ENCODE measurements around the gene ASB7.

The ASB7 gene

DNA sequence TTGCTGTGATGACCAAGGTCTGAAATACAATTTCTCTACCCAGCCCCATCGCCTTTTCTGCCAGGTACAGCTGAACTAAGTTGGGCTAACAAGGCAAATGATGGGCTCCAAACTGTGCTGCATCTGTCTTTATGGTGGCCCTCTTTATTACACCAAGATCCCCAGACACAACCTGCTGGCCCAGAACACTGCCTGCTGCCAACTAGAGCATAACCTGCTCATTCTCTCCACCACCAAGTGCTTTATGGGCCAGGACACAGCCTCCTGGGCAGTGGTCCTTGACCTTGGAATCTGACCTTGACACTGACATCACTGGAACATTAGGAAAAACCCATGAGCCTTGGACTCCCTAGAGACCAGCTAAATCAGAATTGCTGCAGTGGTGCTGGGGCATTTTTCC lies 3.7 kb upstream of the ASB7 start:
- DNase-seq = no peak

DNA sequence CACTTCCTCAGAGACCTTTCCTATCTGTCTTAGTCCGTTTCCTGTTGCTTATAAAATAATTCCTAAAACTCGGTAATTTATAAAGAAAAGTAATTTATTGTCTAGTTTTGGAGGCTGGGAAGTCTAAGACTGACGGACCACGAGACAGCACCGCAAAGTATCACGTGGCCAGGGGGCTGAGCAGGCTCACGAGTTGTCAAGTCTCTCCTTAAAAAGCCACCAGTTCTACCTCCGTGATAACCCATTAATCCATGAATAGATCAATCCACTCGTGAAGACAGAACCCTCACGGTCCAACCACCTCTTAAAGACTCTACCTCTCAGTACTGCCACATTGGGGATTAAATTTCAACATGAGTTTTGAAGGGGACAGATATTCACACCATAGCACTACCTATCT lies 1.2 kb upstream of the ASB7 start:
- DNase-seq = peak in 4 of 5 experiments; percentile 17 to 61 (median 37)

DNA sequence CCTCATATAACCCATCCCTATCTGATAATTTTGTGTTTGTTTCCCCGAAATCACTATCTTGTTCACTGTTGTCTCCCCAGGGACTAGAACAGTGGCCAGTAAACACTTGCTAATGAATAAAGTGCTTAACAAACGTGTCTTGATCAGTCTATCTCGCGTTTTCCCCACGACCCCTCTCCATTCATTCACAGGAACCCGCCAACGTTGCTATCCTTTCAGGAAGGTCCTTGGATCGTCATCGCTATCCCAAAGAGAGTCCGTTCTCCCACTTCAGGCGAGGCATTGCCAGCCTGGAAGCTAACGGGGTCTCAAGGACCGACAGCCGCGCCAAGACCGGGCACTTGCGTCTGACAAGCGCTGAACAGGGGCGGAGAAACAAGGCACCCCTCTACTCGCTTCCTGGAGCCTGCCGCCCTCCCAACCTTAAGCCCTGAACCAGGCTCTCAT lies 749 bp upstream of the ASB7 start:
- no peak for DNase-seq

DNA sequence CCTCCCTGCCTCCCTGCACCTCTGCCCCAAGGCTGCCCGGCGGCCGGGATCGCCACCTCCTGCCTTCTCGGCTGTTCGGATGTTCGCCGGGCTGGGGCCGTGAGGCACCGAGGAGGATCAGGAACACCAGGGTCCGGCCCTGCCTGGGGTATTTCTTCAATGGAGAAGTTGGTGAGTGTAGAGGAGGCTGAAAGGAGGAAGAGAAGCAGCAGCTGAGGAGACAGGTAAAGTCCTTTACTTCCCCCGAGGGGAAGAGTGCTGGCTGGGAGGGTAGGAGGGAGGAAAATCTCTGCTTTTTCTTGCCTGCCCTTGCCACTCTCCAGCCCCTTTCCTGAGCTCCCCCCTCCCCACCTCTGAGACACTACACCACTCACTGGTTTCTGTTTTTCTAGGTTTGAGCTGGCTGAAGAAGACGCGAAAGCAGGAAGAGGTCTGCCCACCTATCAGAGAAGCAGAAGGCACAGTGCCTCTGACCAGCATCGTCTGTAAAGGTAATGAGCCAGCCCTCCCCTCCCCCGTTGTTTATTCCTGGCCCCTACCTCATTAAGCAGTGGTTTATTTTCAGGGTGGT lies 519 bp downstream of the ASB7 start:
- peak in 3 of 5 experiments; percentile 12 to 89 (median 29) for DNase-seq

DNA sequence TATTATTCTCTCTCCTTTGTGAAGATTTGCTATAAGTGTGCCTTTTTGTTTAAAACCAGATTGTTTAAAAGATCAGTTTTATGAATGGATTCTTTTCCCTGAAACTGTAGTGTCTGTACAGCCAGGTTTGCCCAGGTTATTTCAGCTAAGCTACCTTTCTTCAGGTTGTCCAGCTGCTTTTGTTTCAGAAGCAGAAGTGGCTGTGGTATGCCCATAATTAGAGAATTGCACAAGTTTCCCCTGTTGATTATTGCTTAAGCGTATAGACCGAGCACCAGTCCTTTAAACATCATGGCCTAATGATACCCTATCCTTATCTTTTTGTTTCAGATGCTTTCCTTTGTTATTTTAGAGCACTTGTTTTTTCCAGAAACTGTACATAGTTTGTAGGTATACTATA lies 10.2 kb downstream of the ASB7 start:
- DNase-seq = no peak

DNA sequence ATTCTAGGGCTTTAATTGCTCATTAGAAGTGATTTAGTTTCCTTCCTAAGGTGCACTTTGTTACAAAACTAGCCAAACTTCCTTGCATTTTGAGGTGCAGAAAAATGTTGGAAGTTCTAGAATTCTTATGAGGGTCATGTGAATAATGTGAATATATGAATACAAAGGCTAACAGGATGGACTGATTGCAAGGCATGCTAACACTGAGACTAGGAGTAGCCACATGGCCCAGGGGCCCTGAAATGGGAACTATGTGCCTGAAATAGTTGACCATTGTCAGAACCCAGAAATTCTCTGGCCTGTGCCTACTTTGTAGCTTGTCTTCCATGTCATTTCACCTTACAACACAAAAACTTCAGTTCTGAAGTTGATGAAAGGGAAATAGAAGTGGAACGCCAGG lies 10.8 kb downstream of the ASB7 start:
- no peak for DNase-seq

DNA sequence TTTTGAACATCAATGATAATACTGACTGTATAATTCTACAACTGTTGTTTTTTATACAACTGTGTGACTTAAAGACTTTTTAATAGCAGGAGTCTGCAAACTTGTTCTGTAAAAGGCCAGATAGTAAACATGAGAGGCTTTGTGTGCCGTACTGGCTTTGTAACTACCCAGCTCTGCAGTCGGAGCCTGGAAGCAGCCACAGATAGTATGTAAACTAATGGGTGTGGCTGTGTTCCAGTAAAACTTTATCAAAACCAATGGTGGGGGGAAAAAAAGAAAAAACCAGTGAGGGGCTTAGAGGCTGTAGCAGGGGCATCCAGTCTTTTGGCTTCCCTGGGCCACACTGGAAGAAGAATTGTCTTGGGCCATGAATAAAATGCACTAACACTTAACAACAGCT lies 11.9 kb downstream of the ASB7 start:
- DNase-seq = no peak

DNA sequence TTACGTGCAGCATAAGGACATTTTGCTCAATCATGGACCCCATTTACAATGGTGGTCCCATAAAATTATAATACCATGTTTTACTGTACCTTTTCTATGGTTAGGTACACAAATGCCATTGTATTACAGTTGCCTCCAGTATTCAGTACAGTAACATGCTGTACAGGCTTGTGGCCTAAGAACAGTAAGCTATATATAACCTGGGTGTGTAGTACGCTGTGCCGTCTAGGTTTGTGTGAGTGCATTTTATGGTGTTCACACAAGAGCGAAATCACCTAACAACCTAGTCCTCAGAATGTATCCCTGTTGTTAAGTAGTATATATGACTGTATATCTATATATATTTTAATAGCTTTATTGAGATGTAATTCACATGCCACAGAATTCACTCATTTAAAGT lies 12.5 kb downstream of the ASB7 start:
- DNase-seq = no peak

DNA sequence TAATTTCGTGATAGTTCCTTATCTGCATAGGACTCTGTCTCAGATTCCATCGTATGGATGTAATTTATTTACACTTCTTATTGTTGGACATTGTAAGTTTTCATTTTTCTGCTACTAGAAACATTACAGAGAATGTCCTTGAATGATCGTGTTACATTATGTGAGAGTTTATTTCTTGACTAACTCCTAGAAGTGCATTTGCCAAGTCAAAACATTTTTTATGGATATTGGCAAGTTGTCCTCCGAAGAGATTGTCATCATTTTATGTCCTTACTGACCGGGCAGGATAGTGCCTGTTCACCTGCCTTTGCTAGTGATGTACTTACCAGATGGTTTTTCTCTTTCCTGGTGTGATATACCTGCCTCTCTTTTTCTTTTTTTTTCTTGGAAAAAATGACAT lies 13.4 kb downstream of the ASB7 start:
- no peak for DNase-seq

DNA sequence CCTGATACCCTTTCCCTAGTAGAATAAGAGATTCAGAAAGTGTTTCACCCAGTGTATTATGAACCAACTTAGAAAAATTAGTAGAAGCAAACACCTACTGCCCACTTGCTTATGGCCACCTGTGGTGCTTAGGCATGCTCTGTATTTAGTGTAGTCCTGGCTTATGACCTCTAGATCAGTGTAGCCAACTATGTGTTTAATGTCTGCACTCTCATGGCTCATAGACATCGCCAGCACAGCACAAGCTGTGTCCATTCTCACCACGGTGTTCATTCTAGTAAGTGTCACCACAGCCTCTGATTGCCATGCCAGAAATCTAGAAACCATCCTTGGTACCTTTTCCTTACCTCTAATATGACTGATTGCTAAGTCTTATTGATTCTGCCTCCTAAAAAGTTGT lies 14.3 kb downstream of the ASB7 start:
- DNase-seq = no peak

DNA sequence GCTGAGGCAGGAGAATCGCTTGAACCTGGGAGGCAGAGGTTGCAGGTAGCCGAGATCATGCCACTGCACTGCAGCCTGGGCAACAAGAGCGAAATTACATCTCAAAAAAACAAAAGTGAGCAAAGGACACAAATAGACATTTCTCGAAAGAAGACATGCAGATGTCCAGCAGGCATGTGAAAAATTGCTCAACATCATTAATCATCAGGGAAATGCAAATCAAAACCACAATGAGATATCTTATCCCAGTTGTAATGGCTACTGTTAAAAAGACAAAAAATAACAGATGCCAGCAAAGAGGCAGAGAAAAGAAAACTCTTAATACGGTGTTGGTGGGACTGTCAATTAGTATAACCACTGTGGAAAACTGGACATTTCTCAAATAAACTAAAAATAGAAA lies 20.9 kb downstream of the ASB7 start:
- DNase-seq = no peak

DNA sequence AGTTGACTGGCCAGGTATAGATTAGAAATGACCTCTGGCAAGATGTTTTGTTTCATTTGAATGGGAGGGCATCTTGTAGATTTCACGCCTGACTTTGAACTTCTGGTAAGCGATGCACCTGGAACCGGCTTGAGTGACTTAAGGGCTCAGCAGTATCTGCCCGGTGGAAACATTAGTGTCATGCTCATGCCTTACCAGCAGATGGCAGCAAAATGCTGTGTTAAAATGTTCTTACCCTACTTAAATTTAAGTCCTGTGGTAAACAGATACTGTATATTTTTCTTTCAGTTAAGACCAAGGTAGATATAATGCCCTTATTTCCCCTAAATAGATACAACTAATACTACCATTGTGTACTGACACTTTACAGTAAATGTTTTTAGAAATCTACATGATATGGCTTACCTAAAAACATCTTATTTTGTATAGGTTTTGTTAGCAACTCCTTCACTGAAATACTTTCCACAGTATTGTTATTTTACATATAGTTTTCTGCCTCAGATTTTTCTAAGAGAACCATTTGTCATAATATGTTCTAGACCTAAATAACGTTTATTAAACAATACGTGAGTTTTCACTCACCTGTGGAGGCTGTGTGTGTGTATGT lies 25.5 kb downstream of the ASB7 start:
- peak in 4 of 5 experiments; percentile 21 to 71 (median 45) for DNase-seq

DNA sequence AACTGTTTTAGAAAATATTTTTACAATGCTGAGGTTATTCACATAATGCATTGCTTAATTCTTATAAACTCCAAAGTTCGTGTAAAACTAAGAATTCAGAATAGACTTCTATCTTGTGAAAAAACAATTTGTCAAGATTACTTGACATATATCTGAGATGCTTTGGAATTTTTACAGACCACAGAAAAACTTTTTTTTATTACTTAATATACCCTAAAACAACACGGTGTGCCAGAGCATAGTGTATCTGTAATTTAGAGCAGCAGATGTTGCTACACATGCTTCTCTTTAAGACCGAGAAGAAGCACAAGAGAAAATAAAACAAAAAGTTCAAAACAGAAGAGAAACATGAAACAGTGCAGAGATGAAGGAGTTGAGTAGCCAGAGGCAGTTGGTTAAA lies 26.4 kb downstream of the ASB7 start:
- no peak for DNase-seq

DNA sequence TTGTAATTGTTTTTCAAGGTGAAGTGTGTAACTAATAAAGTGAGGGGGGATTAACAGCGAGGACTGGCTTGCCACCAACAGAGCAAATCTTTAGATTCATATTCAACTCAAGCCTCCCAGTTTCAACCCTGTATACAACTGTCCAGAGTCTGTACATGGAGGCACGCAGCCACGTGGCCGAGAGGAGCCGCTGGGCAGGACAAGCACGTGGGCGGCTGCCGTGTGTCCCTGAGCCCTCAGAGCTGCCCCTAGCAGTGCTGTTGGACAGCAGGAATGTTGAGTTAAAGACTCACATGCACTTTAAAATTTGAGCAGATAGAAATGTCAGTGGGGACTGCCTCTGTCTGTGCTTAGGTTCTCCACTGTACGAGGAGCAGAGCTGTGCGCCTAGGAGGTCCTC lies 29.4 kb downstream of the ASB7 start:
- DNase-seq = no peak

DNA sequence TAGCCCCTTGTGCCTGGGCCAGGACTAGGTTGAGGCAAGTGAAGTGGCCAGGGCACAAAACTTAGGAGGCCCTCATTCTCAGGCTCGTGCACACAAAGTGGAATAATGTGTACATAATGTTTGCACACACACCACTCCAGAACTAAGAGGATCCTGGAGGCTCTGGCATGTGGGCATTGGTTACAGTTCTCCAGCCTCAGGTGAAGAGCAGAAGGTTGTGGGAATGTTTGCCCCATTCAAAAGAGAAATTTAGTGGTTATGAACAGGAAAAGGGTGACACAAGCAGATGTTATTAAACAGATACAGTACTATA lies 31.3 kb downstream of the ASB7 start:
- no peak for DNase-seq

DNA sequence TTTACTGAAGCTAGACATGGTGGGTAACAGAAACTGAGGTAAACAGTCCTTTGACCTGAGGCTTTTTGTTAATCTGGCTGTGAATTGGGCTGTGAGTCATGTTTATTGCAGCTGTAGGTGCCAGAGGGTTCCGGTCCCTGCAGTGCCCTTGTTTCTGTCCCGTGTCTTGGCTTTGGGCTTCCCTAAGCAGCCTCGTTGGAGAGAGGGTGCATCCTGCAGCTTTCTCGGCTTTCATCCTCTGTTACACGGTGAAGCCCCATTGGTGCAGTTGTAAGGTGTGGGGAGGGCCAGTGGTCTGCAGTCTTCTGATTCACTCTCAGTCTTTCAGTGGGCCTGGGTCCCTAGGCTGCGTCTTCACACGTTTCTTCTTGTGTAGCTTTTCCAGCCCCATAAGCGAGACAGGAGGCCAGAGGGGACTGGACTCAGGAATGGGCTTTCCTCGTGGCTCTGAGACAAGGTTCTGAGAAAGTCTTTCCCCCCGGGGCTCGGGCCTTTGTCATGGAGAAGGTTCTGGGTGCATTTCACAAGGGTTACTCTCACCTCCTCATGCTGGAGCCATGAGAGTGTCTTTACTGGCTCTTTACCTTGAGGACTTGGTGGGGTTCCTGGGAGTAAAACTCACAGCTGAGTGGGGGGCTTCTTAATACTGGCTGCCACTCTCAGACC lies 33.1 kb downstream of the ASB7 start:
- no peak for DNase-seq

DNA sequence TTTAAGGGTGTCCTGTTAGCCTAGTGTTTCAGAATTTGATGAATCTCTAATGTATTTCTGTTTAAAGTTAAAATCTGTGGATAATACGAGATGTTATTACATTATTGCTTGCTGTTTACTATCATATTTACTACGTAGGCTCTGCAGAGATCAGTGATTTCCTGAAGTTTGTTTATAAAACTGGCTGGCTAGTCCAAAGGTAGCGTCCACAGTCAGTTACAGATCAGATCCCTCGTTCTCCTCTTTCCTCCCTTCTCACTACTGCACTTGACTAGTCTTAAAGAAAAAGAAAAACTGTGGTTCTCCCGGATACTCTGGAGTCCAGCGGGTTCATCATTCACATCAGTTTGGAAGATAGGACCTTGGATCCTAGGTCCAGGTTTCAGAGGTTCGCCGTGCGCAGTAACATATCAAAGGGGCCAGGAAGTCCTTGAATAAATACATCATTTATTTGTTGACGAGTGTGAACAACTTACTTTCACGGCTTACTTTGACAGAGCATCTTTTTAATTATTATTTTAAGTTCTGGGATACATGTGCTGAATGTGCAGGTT lies 35.9 kb downstream of the ASB7 start:
- DNase-seq = no peak

DNA sequence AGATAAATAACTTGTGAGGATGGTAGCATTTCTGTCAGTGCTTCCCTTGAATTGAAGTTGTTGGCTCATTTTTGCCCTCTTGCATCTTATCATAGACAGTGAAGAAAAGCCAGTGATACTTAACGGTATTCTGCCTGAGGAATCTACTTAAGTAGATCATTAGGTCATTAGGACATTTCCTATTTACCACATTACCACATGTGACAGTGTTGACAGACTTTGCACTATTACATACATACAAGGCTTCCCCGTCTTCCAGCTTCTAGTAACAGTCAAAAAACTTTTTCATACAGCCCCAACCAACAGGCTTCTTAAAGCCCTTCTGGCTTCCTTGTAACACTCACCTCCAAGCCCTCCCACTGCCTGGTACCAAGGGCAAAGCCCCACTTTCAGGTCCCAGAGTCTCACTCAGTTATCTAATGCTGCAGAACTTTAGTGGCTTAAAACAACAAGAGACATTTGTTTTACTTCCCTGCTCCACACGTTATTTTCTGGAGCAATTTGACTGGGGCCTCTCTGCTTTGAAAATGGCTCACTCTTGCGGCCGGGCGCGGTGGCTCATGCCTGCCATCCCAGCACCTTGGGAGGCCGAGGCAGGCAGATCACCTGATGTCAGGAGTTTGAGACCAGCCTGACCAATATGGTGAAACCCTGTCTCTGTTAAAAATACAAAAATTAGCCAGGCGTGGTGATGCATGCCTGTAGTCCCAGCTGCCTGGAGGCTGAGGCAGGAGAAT lies 40.0 kb downstream of the ASB7 start:
- no peak for DNase-seq

DNA sequence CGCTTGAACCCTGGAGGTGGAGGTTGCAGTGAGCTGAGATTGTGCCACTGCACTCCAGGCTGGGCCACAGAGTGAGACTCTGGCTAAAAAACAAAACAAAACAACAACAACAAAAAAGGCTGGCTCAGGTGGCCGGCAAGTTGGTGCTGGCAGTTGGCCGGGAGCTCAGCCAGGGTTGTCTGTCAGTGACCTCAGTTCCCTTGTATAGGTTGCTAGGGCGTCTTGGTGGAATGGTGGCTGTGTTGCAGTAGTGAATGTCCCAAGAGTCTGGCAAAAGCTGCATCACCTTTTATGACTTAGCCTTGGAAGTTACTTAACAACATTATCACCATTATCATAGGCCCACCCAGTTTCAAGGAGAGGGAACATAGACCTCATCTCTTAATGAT lies 40.6 kb downstream of the ASB7 start:
- DNase-seq = no peak

DNA sequence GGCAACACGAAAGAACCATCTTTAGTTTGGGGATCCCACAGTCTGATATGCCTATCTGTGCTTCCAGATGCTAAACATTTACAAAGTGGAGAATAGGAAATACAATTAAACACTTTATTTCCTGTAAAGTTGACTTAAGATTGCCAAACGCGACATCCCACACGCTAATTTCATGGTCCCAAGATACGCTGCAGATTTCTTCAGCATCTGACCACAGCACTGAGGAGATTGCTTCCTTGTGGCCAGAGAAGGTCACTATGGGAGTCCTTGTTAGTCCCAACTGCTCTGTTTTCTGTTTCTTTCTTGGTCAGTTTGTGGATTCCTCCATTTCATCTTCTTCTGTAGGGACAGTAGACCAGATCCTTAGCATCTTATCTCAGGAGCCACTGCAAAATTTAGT lies 43.3 kb downstream of the ASB7 start:
- DNase-seq = no peak

DNA sequence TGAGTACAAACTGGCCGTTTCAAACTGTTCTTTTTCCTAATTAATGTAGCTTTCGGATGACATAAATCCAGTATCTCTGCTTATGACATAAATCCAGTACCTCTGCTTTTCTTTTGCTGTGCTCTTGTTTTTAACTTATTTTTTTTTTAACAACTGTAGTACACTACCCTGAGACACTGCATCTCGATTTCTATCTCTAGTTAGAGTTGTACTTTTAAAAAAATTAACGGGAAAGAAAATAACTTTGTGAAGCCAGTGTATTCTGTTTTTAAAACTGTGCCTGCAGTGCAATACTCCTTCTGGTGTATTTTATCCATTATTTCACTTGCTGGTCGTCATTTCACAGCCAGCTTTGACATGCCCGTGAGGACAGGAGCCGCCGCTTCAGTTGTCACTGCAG lies 46.6 kb downstream of the ASB7 start:
- DNase-seq = no peak

DNA sequence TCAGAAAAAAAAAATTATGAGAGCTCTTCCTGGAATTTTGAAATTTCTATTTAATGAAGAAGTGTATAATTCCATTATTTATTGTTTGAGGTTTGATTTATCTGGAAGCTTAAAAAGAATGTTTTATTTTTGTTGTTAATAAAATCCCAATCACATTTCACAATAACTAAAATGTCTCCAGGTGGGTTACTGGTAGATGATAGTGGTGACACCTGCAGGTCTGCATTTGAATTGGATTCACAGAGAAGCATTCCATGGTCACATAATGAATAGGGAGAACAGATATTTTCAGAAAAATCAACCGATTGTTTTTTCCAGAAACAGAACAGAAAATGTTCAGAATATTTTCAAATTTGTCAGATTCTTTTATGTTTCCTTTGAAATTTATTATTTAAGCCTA lies 48.3 kb downstream of the ASB7 start:
- no peak for DNase-seq

DNA sequence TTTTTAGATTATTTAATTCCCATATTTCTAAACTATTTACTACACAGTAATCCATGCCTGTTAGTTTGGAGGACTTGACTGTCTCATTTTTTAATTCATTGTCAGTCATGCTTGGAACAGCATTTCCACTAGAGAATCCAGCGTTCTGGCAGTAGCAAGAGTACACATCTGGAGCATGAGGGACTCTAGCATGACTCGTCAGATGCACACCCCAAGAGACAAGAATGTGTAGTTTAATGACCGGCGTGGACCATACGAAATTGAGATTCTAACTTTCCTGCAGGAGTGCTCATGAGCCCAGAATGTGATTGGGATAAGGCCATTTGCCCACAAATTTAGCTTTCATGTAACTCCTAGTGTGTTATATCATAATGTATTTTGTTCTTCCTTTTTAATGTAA lies 48.9 kb downstream of the ASB7 start:
- no peak for DNase-seq

DNA sequence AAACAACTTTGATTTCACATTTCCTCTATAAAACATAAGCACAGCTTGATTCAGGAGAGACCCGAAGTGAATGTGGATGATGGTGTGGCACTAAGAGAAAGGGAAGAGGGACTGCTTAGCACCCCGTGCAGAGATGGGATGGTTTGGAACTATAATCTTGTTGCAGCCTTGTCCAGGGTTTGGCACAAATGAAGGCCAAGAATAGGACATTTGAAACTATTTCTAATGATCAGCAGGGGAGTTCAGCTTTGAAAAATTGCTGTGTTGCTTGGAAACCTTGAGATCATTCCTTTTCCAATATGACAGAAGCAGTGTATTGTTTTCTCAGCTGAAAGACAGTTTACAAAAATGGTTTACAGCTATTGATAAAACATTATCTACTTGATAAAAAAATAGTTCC lies 49.7 kb downstream of the ASB7 start:
- no peak for DNase-seq

Data from T-helper 2 cell (primary cell).